Measurements from ENCODE around the gene CPSF4. TPM values are rescaled to one million over a fixed set of nuclear protein-coding genes. Genes with fewer than 3 reads are reported as not detected.

CPSF4 gene
- polyA plus RNA-seq, 1 donor from 2014 or later: 209 TPM

DNA sequence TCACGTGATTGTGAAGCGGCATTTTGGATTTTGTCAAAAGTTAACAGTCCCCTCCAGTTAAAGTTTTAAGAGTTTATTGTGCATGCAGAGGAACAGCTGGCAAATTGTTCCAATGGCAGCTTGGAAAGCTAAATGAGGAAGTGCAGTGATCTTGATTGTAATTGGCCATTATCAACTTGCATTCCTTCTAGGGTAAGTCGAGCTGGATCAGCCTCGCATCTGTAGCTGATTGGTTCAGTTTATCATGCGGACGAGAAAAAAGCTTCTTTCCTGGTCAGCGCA is 34.5 kb downstream of the CPSF4 start:
- Histone ChIP-seq H3K27ac (ENCODE audit: low read length) (peak overlapping the region; percentile 93), H4K20me1 (ENCODE audit: insufficient read depth) (no peaks in the 10 kb centered on the region), H2AFZ (ENCODE audit: low read depth, low read length) (peak overlapping the region; percentile 53), H3F3A (ENCODE audit: insufficient read depth, low read length, poor library complexity, severe bottlenecking) (no peaks in the 10 kb centered on the region), H3K27me3 (ENCODE audit: insufficient read depth, low read depth, low read length) (no peaks in the 10 kb centered on the region), H3K9me2 (ENCODE audit: insufficient read depth, low read length) (no peaks in the 10 kb centered on the region), H3K9ac (ENCODE audit: low read length) (peak overlapping the region; percentile 85), H3K79me2 (replicated peaks; ENCODE audit: insufficient read depth, low read length) (peaks cover 38% of the 10 kb centered on the region), H3K9me3 (ENCODE audit: low read length) (no peaks in the 10 kb centered on the region), H3K4me2 (ENCODE audit: low read length) (peak overlapping the region; percentile 30), H3K4me3 (ENCODE audit: low read length) (peak overlapping the region; percentile 82), H3K36me3 (ENCODE audit: insufficient read depth, low read length) (no peaks in the 10 kb centered on the region)
- no peak for TF ChIP-seq SMC3 (conservative IDR thresholded peaks at IDR 0.05; ENCODE audit: poor library complexity)
- TF ChIP-seq MXI1 (conservative IDR thresholded peaks at IDR 0.05; ENCODE audit: poor library complexity, severe bottlenecking): peak; percentile 4

DNA sequence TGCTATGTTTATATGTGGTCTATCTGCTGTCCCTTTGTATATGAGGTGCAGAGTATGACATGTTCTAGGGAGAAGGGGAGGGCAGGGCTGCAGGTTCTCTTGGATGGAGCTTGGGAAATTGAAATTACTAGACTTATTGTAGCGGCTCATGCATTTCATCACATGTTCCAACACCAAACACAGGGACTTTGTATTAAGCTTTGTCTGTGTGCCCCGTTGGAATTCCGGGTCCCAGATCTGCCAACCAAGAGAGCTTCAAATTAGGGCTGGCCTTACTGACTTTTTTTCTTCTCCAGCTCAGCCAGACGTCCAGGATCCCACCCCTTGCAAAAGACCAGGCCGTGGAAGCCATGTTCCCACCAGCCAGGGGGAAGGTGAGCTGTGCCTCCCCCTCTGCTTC is 37.4 kb downstream of the CPSF4 start:
- Histone ChIP-seq H3K4me2 (ENCODE audit: low read length) (no peak overlapping the region), H3K9me3 (ENCODE audit: low read length) (no peaks in the 10 kb centered on the region), H3K36me3 (ENCODE audit: insufficient read depth, low read length) (no peaks in the 10 kb centered on the region), H3K79me2 (replicated peaks; ENCODE audit: insufficient read depth, low read length) (peaks cover 38% of the 10 kb centered on the region), H3K27me3 (ENCODE audit: insufficient read depth, low read depth, low read length) (no peaks in the 10 kb centered on the region), H3K9ac (ENCODE audit: low read length) (no peak overlapping the region), H3K27ac (ENCODE audit: low read length) (no peak overlapping the region), H3K4me3 (ENCODE audit: low read length) (no peak overlapping the region), H3K9me2 (ENCODE audit: insufficient read depth, low read length) (no peaks in the 10 kb centered on the region), H4K20me1 (ENCODE audit: insufficient read depth) (no peaks in the 10 kb centered on the region), H2AFZ (ENCODE audit: low read depth, low read length) (no peak overlapping the region), H3F3A (ENCODE audit: insufficient read depth, low read length, poor library complexity, severe bottlenecking) (no peaks in the 10 kb centered on the region)
- TF ChIP-seq RAD21 (conservative IDR thresholded peaks at IDR 0.05) (no peak), POLR2AphosphoS5 (IDR thresholded peaks at IDR 0.05) (no peak), EP300 (conservative IDR thresholded peaks at IDR 0.05; ENCODE audit: poor library complexity, severe bottlenecking) (no peak), MXI1 (conservative IDR thresholded peaks at IDR 0.05; ENCODE audit: poor library complexity, severe bottlenecking) (no peak)

DNA sequence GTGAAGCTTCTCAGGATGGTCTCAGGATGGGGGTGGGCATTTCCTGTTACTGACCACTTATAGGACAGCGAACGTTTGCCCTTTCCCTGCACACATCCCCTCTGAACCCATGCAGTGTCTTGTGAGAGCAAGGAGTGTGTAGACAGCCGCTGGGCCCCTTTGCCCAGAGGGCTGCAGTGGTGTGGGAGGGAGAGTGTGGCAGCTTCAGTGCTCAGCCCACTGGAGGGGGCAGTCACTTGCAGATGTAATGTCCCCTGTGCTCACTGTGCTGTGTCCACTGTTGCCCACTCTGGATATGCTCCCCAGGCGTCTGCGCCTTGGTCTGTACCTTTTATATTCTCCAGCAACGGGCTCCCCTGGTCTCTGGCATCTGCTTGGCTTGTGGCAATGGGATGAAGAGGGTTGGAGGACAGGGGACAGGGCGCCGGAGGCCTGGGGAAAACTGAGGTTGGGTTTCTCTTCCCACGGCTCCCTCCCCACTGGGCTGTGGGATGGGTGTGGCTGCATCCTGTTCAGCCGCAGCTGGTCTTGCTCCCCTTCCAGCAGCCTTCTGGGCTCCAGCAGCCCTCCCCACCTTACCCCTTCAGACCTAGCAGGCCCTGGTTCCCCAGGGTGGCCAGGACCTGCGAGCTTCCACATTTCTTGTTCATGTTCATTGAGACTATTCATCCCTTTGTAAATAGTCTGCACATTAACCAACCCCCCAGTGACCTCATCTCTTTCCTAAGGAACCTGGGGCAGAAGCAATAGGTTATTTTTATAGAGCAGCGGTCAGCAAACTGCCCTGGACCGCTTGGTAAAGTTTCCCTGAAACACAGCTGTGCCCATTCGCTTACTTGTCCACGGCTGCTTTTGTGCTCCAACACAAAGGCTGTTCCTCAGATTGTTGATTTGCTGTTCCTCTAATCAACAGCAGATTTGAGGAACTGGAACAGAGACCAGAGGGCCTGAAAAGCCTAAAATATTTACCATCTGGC is 40.0 kb downstream of the CPSF4 start:
- H3K4me2 ChIP-seq (ENCODE audit: low read length): no peak overlapping the region
- H3K9ac ChIP-seq (ENCODE audit: low read length): no peak overlapping the region
- H3K9me2 ChIP-seq (ENCODE audit: insufficient read depth, low read length): no peaks in the 10 kb centered on the region
- no peak overlapping the region for H2AFZ ChIP-seq (ENCODE audit: low read depth, low read length)
- H3F3A ChIP-seq (ENCODE audit: insufficient read depth, low read length, poor library complexity, severe bottlenecking): no peaks in the 10 kb centered on the region
- peaks cover 7% of the 10 kb centered on the region for H3K36me3 ChIP-seq (ENCODE audit: insufficient read depth, low read length)
- H4K20me1 ChIP-seq (ENCODE audit: insufficient read depth): no peaks in the 10 kb centered on the region
- peaks cover 29% of the 10 kb centered on the region for H3K79me2 ChIP-seq (replicated peaks; ENCODE audit: insufficient read depth, low read length)
- H3K9me3 ChIP-seq (ENCODE audit: low read length): no peaks in the 10 kb centered on the region
- no peak overlapping the region for H3K4me3 ChIP-seq (ENCODE audit: low read length)
- TF ChIP-seq RAD21 (conservative IDR thresholded peaks at IDR 0.05) (no peak), TAF1 (IDR thresholded peaks at IDR 0.05; ENCODE audit: low read depth) (no peak), SMC3 (conservative IDR thresholded peaks at IDR 0.05; ENCODE audit: poor library complexity) (no peak)
- no peak overlapping the region for H3K27ac ChIP-seq (ENCODE audit: low read length)
- no peaks in the 10 kb centered on the region for H3K27me3 ChIP-seq (ENCODE audit: insufficient read depth, low read depth, low read length)

GRCh38 chr7:99485094-99485493 is 46.4 kb downstream of the CPSF4 start:
- Histone ChIP-seq H3K36me3 (ENCODE audit: insufficient read depth, low read length) (peaks cover 7% of the 10 kb centered on the region), H3K27ac (ENCODE audit: low read length) (no peak overlapping the region), H2AFZ (ENCODE audit: low read depth, low read length) (no peak overlapping the region), H3K4me2 (ENCODE audit: low read length) (no peak overlapping the region), H4K20me1 (ENCODE audit: insufficient read depth) (no peaks in the 10 kb centered on the region), H3K27me3 (ENCODE audit: insufficient read depth, low read depth, low read length) (no peaks in the 10 kb centered on the region), H3K9me3 (ENCODE audit: low read length) (no peaks in the 10 kb centered on the region), H3K79me2 (replicated peaks; ENCODE audit: insufficient read depth, low read length) (no peaks in the 10 kb centered on the region), H3K9ac (ENCODE audit: low read length) (no peak overlapping the region), H3F3A (ENCODE audit: insufficient read depth, low read length, poor library complexity, severe bottlenecking) (no peaks in the 10 kb centered on the region), H3K9me2 (ENCODE audit: insufficient read depth, low read length) (no peaks in the 10 kb centered on the region), H3K4me3 (ENCODE audit: low read length) (no peak overlapping the region)
- TF ChIP-seq POLR2AphosphoS5 (IDR thresholded peaks at IDR 0.05) (no peak), EZH2 (IDR thresholded peaks at IDR 0.05; ENCODE audit: borderline replicate concordance, insufficient read depth, low read length, poor library complexity, severe bottlenecking) (no peak), MXI1 (conservative IDR thresholded peaks at IDR 0.05; ENCODE audit: poor library complexity, severe bottlenecking) (no peak), CTCF (IDR thresholded peaks at IDR 0.05; ENCODE audit: poor library complexity, severe bottlenecking) (no peak), EP300 (conservative IDR thresholded peaks at IDR 0.05; ENCODE audit: poor library complexity, severe bottlenecking) (no peak), RAD21 (conservative IDR thresholded peaks at IDR 0.05) (no peak), TAF1 (IDR thresholded peaks at IDR 0.05; ENCODE audit: low read depth) (no peak)
- TF ChIP-seq, protein P1, sequence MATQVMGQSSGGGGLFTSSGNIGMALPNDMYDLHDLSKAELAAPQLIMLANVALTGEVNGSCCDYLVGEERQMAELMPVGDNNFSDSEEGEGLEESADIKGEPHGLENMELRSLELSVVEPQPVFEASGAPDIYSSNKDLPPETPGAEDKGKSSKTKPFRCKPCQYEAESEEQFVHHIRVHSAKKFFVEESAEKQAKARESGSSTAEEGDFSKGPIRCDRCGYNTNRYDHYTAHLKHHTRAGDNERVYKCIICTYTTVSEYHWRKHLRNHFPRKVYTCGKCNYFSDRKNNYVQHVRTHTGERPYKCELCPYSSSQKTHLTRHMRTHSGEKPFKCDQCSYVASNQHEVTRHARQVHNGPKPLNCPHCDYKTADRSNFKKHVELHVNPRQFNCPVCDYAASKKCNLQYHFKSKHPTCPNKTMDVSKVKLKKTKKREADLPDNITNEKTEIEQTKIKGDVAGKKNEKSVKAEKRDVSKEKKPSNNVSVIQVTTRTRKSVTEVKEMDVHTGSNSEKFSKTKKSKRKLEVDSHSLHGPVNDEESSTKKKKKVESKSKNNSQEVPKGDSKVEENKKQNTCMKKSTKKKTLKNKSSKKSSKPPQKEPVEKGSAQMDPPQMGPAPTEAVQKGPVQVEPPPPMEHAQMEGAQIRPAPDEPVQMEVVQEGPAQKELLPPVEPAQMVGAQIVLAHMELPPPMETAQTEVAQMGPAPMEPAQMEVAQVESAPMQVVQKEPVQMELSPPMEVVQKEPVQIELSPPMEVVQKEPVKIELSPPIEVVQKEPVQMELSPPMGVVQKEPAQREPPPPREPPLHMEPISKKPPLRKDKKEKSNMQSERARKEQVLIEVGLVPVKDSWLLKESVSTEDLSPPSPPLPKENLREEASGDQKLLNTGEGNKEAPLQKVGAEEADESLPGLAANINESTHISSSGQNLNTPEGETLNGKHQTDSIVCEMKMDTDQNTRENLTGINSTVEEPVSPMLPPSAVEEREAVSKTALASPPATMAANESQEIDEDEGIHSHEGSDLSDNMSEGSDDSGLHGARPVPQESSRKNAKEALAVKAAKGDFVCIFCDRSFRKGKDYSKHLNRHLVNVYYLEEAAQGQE (IDR thresholded peaks at IDR 0.05; ENCODE audit: borderline replicate concordance): no peak

Data from neural cell (in vitro differentiated cells).